Stimulated activated CD8-positive, alpha-beta memory T cell treated with anti-CD3 and anti-CD28 coated beads, Interleukin-7, amount 100 ng/mL, for 24 hours (primary cell): Measurements from ENCODE around the gene SIRT3.

Source experiments
- DNase-seq: peaks from one replicate; pipeline ENCODE4 v3.0.0-alpha.2; 2020; ENCODE audit warnings: low read depth

Gene SIRT3

GRCh38 chr11:235997-236773 lies at the start of gene SIRT3:
SIRT3 (minus strand) TSS chr11:236342; CDS start chr11:236328, 14 bp downstream.
- peak; percentile 56 for DNase-seq

GRCh38 chr11:285894-286220 lies 49.7 kb upstream of the SIRT3 start:
- no peak for DNase-seq

- no peak for DNase-seq
These were observed 49.1 kb upstream of the SIRT3 start for GRCh38 chr11:285021-285893.

DNA sequence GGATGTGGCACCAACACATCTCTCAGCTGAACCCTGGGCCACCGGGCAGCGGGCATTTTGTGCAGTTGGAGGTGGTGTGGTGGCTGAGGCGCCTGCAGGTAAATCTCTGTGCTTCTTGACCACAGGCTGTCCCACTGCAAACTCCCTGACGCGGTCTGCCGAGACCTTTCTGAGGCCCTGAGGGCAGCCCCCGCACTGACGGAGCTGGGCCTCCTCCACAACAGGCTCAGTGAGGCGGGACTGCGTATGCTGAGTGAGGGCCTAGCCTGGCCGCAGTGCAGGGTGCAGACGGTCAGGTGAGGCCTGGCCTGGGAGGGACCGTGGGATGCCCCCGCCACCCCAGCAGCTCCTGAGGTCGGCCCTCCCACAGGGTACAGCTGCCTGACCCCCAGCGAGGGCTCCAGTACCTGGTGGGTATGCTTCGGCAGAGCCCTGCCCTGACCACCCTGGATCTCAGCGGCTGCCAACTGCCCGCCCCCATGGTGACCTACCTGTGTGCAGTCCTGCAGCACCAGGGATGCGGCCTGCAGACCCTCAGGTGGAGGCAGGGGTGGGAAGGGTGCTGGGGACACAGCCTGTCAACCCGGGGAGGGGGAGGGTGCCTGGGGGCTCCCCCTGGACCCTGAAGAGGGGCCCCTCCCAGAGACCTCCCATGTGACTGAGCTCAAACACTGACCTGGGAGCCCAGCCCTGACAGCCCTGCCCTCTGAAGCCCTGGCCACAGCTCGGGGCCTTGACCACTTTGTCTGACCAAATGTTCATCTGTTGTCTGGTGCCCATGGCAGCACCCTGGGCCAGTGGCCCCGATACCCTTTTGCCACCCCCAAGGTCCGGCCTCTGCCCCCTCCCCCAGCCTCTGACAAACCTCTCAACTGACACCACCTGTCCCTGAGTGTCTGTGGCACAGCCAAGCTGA lies 48.2 kb upstream of the SIRT3 start:
- DNase-seq = no peak

- no peak for DNase-seq
These were observed 47.4 kb upstream of the SIRT3 start for GRCh38 chr11:283405-284104.

- no peak for DNase-seq
These were observed 46.7 kb upstream of the SIRT3 start for GRCh38 chr11:282630-283360.

DNA sequence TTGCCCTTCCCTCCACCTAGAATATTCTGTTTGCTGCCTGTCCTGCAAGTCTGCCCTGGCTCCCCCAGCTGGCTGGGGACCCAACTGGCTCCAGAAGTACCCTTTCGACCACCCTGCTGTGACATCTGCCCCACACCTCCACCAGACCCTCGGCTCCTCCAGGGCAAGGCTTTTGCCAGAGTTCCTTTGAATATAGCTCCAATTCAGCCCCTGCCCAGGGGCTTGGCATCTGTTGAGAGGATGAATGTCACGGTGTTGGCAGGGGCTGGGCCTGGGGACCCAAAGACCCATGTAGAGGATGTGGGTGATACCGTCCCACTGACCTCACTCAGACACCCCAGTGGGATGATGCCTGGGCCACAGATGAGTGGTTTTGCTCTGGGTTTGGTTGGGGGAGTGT lies 46.0 kb upstream of the SIRT3 start:
- no peak for DNase-seq

GRCh38 chr11:281486-282161 lies 45.5 kb upstream of the SIRT3 start:
- no peak for DNase-seq

- no peak for DNase-seq
These were observed 44.8 kb upstream of the SIRT3 start for GRCh38 chr11:280706-281485.

DNA sequence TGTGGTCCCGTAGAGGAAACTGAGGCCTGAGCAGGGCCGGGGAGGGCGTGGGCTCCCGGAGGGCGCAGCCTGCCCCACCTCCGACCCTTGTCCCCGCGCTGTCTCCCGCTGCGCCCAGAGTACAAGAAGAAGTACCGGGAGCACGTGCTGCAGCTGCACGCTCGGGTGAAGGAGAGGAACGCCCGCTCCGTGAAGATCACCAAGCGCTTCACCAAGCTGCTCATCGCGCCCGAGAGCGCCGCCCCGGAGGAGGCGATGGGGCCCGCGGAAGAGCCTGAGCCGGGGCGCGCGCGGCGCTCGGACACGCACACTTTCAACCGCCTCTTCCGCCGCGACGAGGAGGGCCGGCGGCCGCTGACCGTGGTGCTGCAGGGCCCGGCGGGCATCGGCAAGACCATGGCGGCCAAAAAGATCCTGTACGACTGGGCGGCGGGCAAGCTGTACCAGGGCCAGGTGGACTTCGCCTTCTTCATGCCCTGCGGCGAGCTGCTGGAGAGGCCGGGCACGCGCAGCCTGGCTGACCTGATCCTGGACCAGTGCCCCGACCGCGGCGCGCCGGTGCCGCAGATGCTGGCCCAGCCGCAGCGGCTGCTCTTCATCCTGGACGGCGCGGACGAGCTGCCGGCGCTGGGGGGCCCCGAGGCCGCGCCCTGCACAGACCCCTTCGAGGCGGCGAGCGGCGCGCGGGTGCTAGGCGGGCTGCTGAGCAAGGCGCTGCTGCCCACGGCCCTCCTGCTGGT lies 44.0 kb upstream of the SIRT3 start:
- DNase-seq = no peak

DNA sequence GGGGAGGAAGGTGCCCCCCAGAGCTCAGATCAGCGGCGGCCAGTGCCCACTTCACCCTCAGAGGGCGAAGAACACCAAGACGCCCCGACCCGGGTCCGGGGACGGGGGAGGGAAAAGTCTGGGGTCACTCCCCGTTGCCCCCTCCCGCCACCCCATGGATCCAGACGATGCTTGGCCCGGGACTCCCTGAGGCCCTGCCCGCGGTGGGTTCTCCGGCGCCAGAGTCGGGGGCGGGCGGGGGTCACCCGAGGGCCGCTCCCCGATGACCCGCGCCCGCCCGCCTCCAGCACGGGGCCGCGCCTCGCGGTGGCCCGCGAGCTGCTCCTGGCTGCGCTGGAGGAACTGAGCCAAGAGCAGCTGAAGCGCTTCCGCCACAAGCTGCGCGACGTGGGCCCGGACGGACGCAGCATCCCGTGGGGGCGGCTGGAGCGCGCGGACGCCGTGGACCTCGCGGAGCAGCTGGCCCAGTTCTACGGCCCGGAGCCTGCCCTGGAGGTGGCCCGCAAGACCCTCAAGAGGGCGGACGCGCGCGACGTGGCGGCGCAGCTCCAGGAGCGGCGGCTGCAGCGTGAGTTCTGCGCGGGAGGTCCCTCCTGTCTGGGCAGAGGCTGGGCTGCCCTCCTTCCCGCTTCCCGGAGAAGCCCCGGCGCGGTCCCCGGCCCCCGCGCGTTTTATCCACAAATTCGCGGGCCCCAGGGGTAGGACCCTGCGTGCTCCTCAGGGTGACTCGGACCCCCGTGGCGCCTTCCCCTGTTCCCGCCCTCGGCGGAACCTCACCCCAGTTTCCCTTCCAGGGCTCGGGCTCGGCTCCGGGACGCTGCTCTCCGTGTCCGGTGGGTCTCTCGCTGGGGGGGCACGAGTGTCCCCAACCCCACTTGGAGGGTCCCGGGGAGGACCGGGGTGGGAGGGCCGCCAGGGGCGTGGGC lies 43.2 kb upstream of the SIRT3 start:
- no peak for DNase-seq

DNA sequence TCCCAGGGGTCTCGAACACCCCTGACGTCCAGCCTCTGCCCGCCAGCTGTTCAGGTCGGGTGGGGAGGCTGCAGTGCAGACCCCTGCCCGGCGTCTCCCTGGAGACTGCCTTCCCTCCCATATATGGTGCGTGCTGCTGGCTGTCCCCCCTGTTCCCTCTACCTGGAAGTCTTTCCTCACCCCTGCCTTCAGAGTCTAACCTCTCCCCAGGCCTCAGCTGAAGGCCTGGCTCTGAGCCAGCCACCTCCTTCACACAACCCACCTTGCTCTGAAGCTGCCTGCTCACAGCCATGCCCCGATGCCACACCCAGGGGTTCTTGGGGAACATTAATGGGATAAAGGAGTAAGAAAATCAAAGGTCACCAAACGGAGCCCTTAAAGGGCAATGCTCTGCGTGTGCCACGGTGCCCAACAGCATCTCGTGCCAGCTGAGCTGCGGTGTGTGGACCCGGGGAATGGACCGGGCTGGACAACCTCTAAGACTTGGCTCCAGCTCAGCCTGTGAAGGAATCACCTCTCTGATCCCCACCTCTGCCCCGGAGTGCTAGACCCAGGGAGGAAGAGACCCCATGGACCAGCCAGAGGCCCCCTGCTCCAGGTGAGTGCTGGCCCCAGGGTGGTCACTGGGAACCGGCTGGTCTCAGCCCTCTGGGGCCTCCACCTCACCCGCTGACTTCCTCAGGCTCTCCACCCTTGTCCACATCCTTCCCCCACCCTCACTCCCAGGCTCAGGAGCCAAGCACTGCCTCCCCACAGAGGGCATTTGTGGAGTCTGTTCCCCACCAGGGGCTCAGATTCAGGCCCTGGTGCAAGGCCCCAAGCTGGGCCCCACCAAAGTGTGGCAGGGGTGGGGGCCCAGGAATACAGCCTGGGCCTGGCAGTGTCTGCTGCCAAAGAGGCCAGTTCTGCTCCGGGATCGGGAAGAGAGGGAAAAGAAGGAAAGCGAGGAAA lies 42.1 kb upstream of the SIRT3 start, which contains the start of gene NLRP6:
Gene NLRP6, plus strand, starts transcription at position 407 of the 951 bp plus-strand sequence. Its CDS starts 163 bp downstream, at position 570.
- no peak for DNase-seq

DNA sequence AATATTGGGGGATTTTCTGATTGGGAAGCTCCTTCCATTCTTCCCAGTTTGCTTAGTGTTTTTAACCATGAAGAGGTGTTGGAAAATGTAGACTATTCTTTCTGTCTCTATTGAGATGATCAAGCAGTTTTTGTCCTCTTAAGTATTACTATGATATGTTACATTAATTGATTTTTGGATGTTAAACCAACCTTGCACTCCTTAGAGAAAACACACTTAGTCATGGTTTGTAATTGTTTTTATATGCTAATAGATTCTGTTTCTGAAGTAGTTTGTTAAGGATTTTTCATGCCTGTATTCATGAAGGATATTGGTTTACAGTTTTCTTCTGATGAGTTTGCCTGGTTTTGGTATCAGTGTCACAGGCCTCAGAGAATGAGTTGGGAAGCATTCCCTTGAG lies 40.1 kb upstream of the SIRT3 start:
- no peak for DNase-seq

GRCh38 chr11:272931-273198 lies 36.7 kb upstream of the SIRT3 start:
- DNase-seq = no peak

DNA sequence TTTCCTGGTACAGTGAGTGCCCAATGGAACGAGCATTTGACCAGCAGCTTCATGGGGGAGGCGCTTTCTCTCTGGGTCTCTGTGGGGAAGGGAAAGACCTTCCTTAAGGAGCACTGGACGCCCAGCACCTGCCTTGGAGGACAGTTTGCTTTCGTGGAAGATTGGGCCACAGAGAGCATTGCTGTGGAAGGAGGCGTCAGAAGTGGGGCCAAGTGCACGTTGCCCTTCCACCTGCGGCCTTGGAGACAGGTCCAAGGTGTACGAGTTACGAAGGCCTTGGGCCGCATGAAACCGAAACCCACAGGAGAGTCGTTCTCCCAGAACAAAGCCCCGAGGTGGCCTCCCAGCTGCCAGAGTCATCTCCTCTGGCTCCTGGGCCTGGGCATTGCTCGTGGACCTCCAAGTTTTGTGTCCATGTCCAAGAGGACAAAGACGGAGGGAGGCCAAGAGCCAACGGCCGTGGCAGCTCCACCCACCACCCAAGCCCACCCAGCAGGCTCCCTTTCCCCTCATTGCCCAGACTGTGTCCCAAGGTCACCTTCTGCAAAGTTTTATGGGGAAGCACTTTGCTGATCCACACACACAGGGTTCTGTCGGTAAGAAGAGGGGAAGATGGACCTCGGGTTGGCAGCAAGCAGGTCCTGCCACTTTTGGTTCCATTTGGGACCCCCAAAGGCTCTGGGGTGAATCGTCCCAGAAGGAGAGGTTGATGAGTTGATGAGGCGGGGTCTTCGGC lies 36.2 kb upstream of the SIRT3 start:
- DNase-seq = no peak

DNA sequence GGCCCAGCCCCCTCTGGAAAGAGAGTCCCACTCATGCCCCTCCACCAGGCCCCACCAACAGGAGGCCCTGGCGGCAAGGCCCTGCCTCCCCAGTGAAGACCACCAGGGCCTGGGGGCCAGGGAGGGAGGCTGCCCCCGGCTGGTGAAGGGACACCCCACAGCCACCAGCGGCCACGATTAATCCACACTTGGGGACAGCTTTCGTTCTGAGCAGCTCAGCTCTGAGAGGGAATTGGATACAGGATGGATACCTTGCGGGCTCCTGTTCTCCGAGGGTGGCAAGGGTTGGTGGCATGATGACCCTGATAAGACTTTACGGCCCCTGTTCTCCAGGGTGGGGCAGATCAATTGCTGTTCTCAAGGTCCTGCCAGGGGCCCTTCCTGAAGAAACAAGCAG lies 35.2 kb upstream of the SIRT3 start:
- no peak for DNase-seq
